GM12878 (cell line): ENCODE data around the gene RASGRF1. TPM values are rescaled to one million over a fixed set of nuclear protein-coding genes. Genes with fewer than 3 reads are reported as not detected.

Experiments used
- ATAC-seq: fragments of 200-7000 bp; cut with Tn5 transposase; 3 replicates; pipeline ENCODE4 v1.9.1; 2020; ENCODE audit warnings: mild to moderate bottlenecking, moderate library complexity
- BruUV-seq: library from RNA; stranded (reverse); fragments of 400-500 nt; replicated peaks from 2 replicates; lab custom pipeline; 2021; lab: Mats Ljungman, UMichigan
- CTCF ChIA-PET: fragments of 300-600 bp; sonication (Branson Sonifier 250); formaldehyde crosslinking; extraction: SDS; loops from one replicate; lab custom pipeline; 2021; ENCODE audit warnings: inconsistent platforms; lab: Yijun Ruan, JAX
- POLR2A ChIA-PET: fragments of 350-600 bp; formaldehyde crosslinking; extraction: SDS; loops from one replicate; lab custom pipeline; 2021; ENCODE audit warnings: inconsistent platforms; lab: Charles Lee
- RAD21 ChIA-PET: fragments of 300-600 bp; sonication (Branson Sonifier 250); formaldehyde crosslinking; loops from one replicate; lab custom pipeline; 2023; ENCODE audit warnings: antibody characterized with exemption; ENCODE audit not compliant: unreplicated experiment; lab: Charles Lee
- SMC1A ChIA-PET: fragments of 300-600 bp; sonication (Branson Sonifier 250); formaldehyde crosslinking; loops from one replicate; lab custom pipeline; 2023; ENCODE audit not compliant: unreplicated experiment, uncharacterized antibody; lab: Charles Lee
- DNase-seq: peaks from one replicate; pipeline ENCODE4 v3.0.0-alpha.2; 2011; ENCODE audit warnings: low read depth, low spot score
- FAIRE-seq: peaks from 3 replicates; lab custom pipeline; 2011; peaks lifted over from hg19 to GRCh38; lab: Jason Lieb, UNC
- H2AFZ ChIP-seq: 2 replicates; pipeline ENCODE4 v1.6.0; 2011; ENCODE audit warnings: low read depth, low read length, control low read depth; ENCODE audit not compliant: control insufficient read depth
- H3K27ac ChIP-seq: 2 replicates; pipeline ENCODE4 v1.5.1; 2011; ENCODE audit warnings: control low read depth; ENCODE audit not compliant: control insufficient read depth, insufficient read depth
- H3K27me3 ChIP-seq, 2 experiments: replicated peaks in 1 of 2; 2 replicates each; pipeline versions ENCODE4 v1.6.0 to v1.6.1; 2011; ENCODE audit warnings: low read length in 1 of 2; ENCODE audit not compliant: control insufficient read depth in 2 of 2, insufficient read depth in 2 of 2
- H3K36me3 ChIP-seq, 2 experiments: 2 replicates each; pipeline ENCODE4 v1.5.1; 2011; ENCODE audit warnings: low read length in 1 of 2; ENCODE audit not compliant: control insufficient read depth in 2 of 2, insufficient read depth in 2 of 2
- H3K4me1 ChIP-seq: 2 replicates; pipeline ENCODE4 v1.6.1; 2011; ENCODE audit warnings: mild to moderate bottlenecking, low read length, moderate library complexity, mixed read lengths; ENCODE audit not compliant: control insufficient read depth, insufficient read depth
- H3K4me2 ChIP-seq: 2 replicates; pipeline ENCODE4 v1.6.0; 2011; ENCODE audit warnings: control low read depth; ENCODE audit not compliant: control insufficient read depth, insufficient read depth
- H3K4me3 ChIP-seq: fragments of 200-600 bp; sonication (generic); 2 replicates; pipeline ENCODE4 v1.5.1; 2016
- H3K79me2 ChIP-seq: 2 replicates; pipeline ENCODE4 v1.6.0; 2011; ENCODE audit warnings: low read length; ENCODE audit not compliant: control insufficient read depth, insufficient read depth
- H3K9ac ChIP-seq: 2 replicates; pipeline ENCODE4 v1.8.0; 2011; ENCODE audit warnings: low read length, control low read depth, mixed read lengths; ENCODE audit not compliant: control insufficient read depth, insufficient read depth
- H3K9me3 ChIP-seq: replicated peaks from 3 replicates; pipeline ENCODE4 v1.5.1; 2011; ENCODE audit warnings: mild to moderate bottlenecking, low read length; ENCODE audit not compliant: control insufficient read depth, insufficient read depth
- H4K20me1 ChIP-seq: 2 replicates; pipeline ENCODE4 v1.6.0; 2011; ENCODE audit not compliant: control insufficient read depth, insufficient read depth
- BCL3 ChIP-seq: IDR thresholded peaks from 2 replicates; pipeline ENCODE4 v1.6.1; 2011; ENCODE audit warnings: borderline replicate concordance, low read depth, mild to moderate bottlenecking, moderate library complexity, low read length; ENCODE audit not compliant: insufficient read depth, poor library complexity, severe bottlenecking
- CEBPB ChIP-seq, 2 experiments: fragments of 150-350 bp in 1 of 2; IDR thresholded peaks; 2 replicates each; pipeline ENCODE4 v1.6.1; 2012 to 2014; ENCODE audit warnings: low read depth in 2 of 2, low read length in 2 of 2, borderline replicate concordance in 1 of 2, inconsistent platforms in 1 of 2
- CREM ChIP-seq: IDR thresholded peaks from 2 replicates; pipeline ENCODE4 v1.6.1; 2014; ENCODE audit warnings: antibody characterized with exemption, low read depth
- E4F1 ChIP-seq: fragments of 450-650 bp; IDR thresholded peaks from 2 replicates; pipeline ENCODE4 v1.6.1; 2018; ENCODE audit warnings: borderline replicate concordance, mild to moderate bottlenecking; ENCODE audit not compliant: partially characterized antibody
- IRF4 ChIP-seq: IDR thresholded peaks from 2 replicates; pipeline ENCODE4 v1.6.1; 2011; ENCODE audit warnings: low read depth, low read length
- MLLT1 ChIP-seq: fragments of 450-650 bp; IDR thresholded peaks from 2 replicates; pipeline ENCODE4 v1.6.1; 2016; ENCODE audit warnings: mild to moderate bottlenecking
- NBN ChIP-seq: fragments of 450-650 bp; IDR thresholded peaks from 2 replicates; pipeline ENCODE4 v1.6.1; 2016
- NKRF ChIP-seq: fragments of 450-650 bp; conservative IDR thresholded peaks from 2 replicates; pipeline ENCODE4 v1.6.1; 2017; ENCODE audit warnings: mild to moderate bottlenecking, moderate library complexity
- STAT1 ChIP-seq: fragments of 450-650 bp; conservative IDR thresholded peaks from 2 replicates; pipeline ENCODE4 v1.6.1; 2014; ENCODE audit warnings: antibody characterized with exemption, mild to moderate bottlenecking
- USF2 ChIP-seq: IDR thresholded peaks from 2 replicates; pipeline ENCODE4 v1.6.1; 2011; ENCODE audit warnings: low read depth, low read length, improper control_type of control experiment, borderline replicate concordance
- ZNF687 ChIP-seq: fragments of 450-650 bp; IDR thresholded peaks from 2 replicates; pipeline ENCODE4 v1.6.1; 2017; ENCODE audit warnings: mild to moderate bottlenecking, moderate library complexity
- WGBS: methylation state at CpG from one replicate; pipeline ENCODE4 v1.1.6; 2016; ENCODE audit warnings: low lambda C conversion rate; ENCODE audit not compliant: insufficient replicate concordance, insufficient coverage; ENCODE audit errors: missing lambda C conversion rate; 5-methylcytosine and 5-hydroxymethylcytosine counted together
- in situ Hi-C: fragments of 300-500 bp; cut with MboI; formaldehyde crosslinking; loops from 9 replicates; pipeline ENCODE4 v1.14.3; 2018; ENCODE audit warnings: mixed read lengths
- intact Hi-C: fragments of 100-400 bp; cut with micrococcal nuclease; formaldehyde crosslinking; loops from one replicate; pipeline ENCODE4 v1.14.2; 2022; ENCODE audit not compliant: unreplicated experiment
- polyA plus RNA-seq, 11 experiments: library from polyadenylated mRNA; depleted of rRNA in 4 of 11; unstranded in 6 of 11; stranded (reverse) in 5 of 11; fragments of >200 nt; fragmentation: Nextera tagmentation in 4 of 11; fragmentation: Illumina TruSeq in 1 of 11; extraction: Ambion mirVana in 4 of 11; extraction: Trizol in 1 of 11; gene quantifications; 1 replicate in 1 of 11; 2 replicates in 10 of 11; pipeline versions ENCODE4 v1.2.1 to v1.2.3, GENCODE V29; 2011 to 2016; ENCODE audit warnings: inconsistent platforms in 2 of 11, missing spikeins in 2 of 11, low read depth in 1 of 11
- total RNA-seq, 4 experiments: library from RNA; depleted of rRNA in 3 of 4; stranded (reverse); fragments of >200 nt in 3 of 4; fragmentation: Illumina TruSeq in 1 of 4; extraction: Trizol in 1 of 4; gene quantifications; 2 replicates each; pipeline versions ENCODE4 v1.2.1 to v1.2.3, GENCODE V29; 2013 to 2021

RASGRF1 gene
- total and polyA plus RNA-seq, 10 of the 15 experiments (the other 5 are each of a cell fraction or from before 2014, with no cell fraction given), result 0.20 to 1.9 (median 0.86) TPM

GRCh38 chr15:79054350-79054749 lies 36.2 kb downstream of the RASGRF1 start:
- ChIA-PET CTCF (no interaction called here), RAD21 (no interaction called here), POLR2A (no interaction called here), SMC1A (interaction anchor here (0.6 to 0.7 kb wide), 2 partner anchors 45 to 152 kb away, joined by 3 read pairs; no protein-coding TSS in a partner anchor)
- no peak for ATAC-seq
- no peak for FAIRE-seq
- Histone ChIP-seq H3K9ac (no peak overlapping the region), H3K4me2 (no peak overlapping the region), H3K27ac (no peak overlapping the region), H3K4me3 (no peak overlapping the region), H4K20me1 (no peaks in the 10 kb centered on the region), H3K4me1 (no peaks in the 10 kb centered on the region), H3K36me3 (no peaks in the 10 kb centered on the region), H3K79me2 (no peaks in the 10 kb centered on the region), H3K9me3 (no peaks in the 10 kb centered on the region), H3K27me3 (peaks cover 3 to 5% of the 10 kb centered on the region in 2 experiments; a peak in 2 of 4 replicates), H2AFZ (no peak overlapping the region)
- no TSS peak for BruUV-seq
- WGBS, result 26% methylated on average over 3 of the region's 3 CpGs
- in situ Hi-C loops, result no loop called here
- no peak for DNase-seq
- intact Hi-C loops, result no loop called here
- TF ChIP-seq ZNF687 (no peak), USF2 (no peak), STAT1 (no peak), NKRF (no peak), E4F1 (no peak), BCL3 (no peak), CEBPB (IDR thresholded peaks at IDR 0.05; ENCODE audit: borderline replicate concordance in 1 of 2, low read depth in 2 of 2, low read length in 2 of 2) (no peak), IRF4 (no peak), CREM (no peak), MLLT1 (no peak), NBN (no peak)
